Gastroesophageal sphincter (tissue), 4 donors: ENCODE measurements around the gene RAD51B. TPM values are rescaled to one million over a fixed set of nuclear protein-coding genes. Genes with fewer than 3 reads are reported as not detected.

Experiments used
- ATAC-seq: fragments of 150-250 bp; one replicate; pipeline ENCODE4 v1.9.1; 2016; ENCODE audit warnings: mild to moderate bottlenecking, moderate library complexity
- H3K27ac ChIP-seq, 4 donors: fragments of 200-600 bp; sonication (generic) in 3 of 4; 1 replicate in 3 of 4; 2 replicates in 1 of 4; pipeline ENCODE4 v1.5.1; 2016 to 2019
- H3K27me3 ChIP-seq: fragments of 200-600 bp; sonication (generic); one replicate; pipeline ENCODE4 v1.5.1; 2019
- H3K36me3 ChIP-seq, 2 donors: fragments of 200-600 bp; sonication (generic); one replicate each; pipeline ENCODE4 v1.5.1; 2019; ENCODE audit warnings: control low read depth in 1 of 2
- H3K4me1 ChIP-seq, 3 donors: fragments of 200-600 bp; sonication (generic); 1 replicate in 2 of 3; 2 replicates in 1 of 3; pipeline ENCODE4 v1.5.1; 2016 to 2019; ENCODE audit warnings: control low read depth in 2 of 3
- H3K4me3 ChIP-seq, 2 donors: fragments of 200-600 bp; sonication (generic); one replicate each; pipeline ENCODE4 v1.5.1; 2019; ENCODE audit warnings: mild to moderate bottlenecking in 1 of 2, moderate library complexity in 1 of 2
- H3K9me3 ChIP-seq, 3 donors: fragments of 200-600 bp; sonication (generic); one replicate each; pipeline ENCODE4 v1.5.1; 2017 to 2019; ENCODE audit warnings: control low read depth in 2 of 3
- CTCF ChIP-seq, 4 experiments: fragments of 200-600 bp in 2 of 4; fragments of 450-650 bp in 2 of 4; sonication (generic) in 1 of 4; IDR thresholded peaks; one replicate each; pipeline ENCODE4 v1.5.1; 2017 to 2019; ENCODE audit warnings: antibody characterized with exemption in 4 of 4, mild to moderate bottlenecking in 2 of 4, moderate library complexity in 2 of 4
- EP300 ChIP-seq: sonication (generic); formaldehyde crosslinking; IDR thresholded peaks from one replicate; pipeline ENCODE4 v1.6.1; 2017; ENCODE audit warnings: antibody characterized with exemption, mild to moderate bottlenecking
- POLR2A ChIP-seq, 2 donors: fragments of 450-650 bp; IDR thresholded peaks; one replicate each; pipeline ENCODE4 v1.6.1; 2017; ENCODE audit warnings: antibody characterized with exemption in 2 of 2, mild to moderate bottlenecking in 2 of 2, moderate library complexity in 1 of 2
- POLR2AphosphoS5 ChIP-seq: sonication (generic); formaldehyde crosslinking; IDR thresholded peaks from one replicate; pipeline ENCODE4 v1.6.1; 2017; ENCODE audit warnings: antibody characterized with exemption
- WGBS, 2 donors: methylation state at CpG; one replicate each; pipeline ENCODE4 v1.1.5; 2018; ENCODE audit warnings: low coverage in 1 of 2; 5-methylcytosine and 5-hydroxymethylcytosine counted together
- total RNA-seq, 4 donors: library from RNA; depleted of rRNA; stranded (reverse); fragments of >200 nt; gene quantifications; one replicate each; pipeline ENCODE4 v1.1.0, GENCODE V29; 2016

RAD51B gene
- total RNA-seq, 4 donors from 2014 or later = 5.1 to 7.0 (median 6.0) TPM

- no peaks in the 10 kb centered on the region for H3K36me3 ChIP-seq
- H3K4me1 ChIP-seq = peaks cover 0 to 37% (median 3%) of the 10 kb centered on the region in 3 donors
- ATAC-seq = no peak
- no peaks in the 10 kb centered on the region for H3K9me3 ChIP-seq
- H3K27me3 ChIP-seq = no peaks in the 10 kb centered on the region
- no peak for TF ChIP-seq EP300
- no peak for TF ChIP-seq CTCF (IDR thresholded peaks at IDR 0.05)
- no peak for TF ChIP-seq POLR2AphosphoS5
- TF ChIP-seq POLR2A (IDR thresholded peaks at IDR 0.05) = no peak
- H3K27ac ChIP-seq = no peak overlapping the region
- H3K4me3 ChIP-seq = no peak overlapping the region
These were observed 550.4 kb downstream of the RAD51B start for GRCh38 chr14:68370057-68370360.

GRCh38 chr14:68372368-68372767 lies 552.8 kb downstream of the RAD51B start:
- H3K4me1 ChIP-seq = peaks cover 0 to 31% (median 6%) of the 10 kb centered on the region in 3 donors
- H3K36me3 ChIP-seq = no peaks in the 10 kb centered on the region
- no peaks in the 10 kb centered on the region for H3K27me3 ChIP-seq
- no peak for ATAC-seq
- 95 to 100% methylated on average over 2 of the region's 2 CpGs for WGBS, 2 donors
- H3K9me3 ChIP-seq = no peaks in the 10 kb centered on the region
- no peak for TF ChIP-seq EP300
- no peak for TF ChIP-seq POLR2AphosphoS5
- no peak for TF ChIP-seq CTCF (IDR thresholded peaks at IDR 0.05)
- no peak for TF ChIP-seq POLR2A (IDR thresholded peaks at IDR 0.05)
- no peak overlapping the region for H3K27ac ChIP-seq
- H3K4me3 ChIP-seq = no peak overlapping the region

- no peak for TF ChIP-seq CTCF (IDR thresholded peaks at IDR 0.05)
- no peak for TF ChIP-seq EP300
- no peak for TF ChIP-seq POLR2A (IDR thresholded peaks at IDR 0.05)
- TF ChIP-seq POLR2AphosphoS5 = no peak
- WGBS, 2 donors = 100% methylated on average over 2 of the region's 2 CpGs
- no peak for ATAC-seq
These were observed 553.6 kb downstream of the RAD51B start for GRCh38 chr14:68373124-68373646.

GRCh38 chr14:68373847-68374444 lies 554.4 kb downstream of the RAD51B start:
- 64 to 83% methylated on average over 2 of the region's 2 CpGs for WGBS, 2 donors
- Histone ChIP-seq H3K27me3 (no peaks in the 10 kb centered on the region), H3K36me3 (no peaks in the 10 kb centered on the region), H3K4me1 (peaks cover 0 to 27% (median 6%) of the 10 kb centered on the region in 3 donors), H3K27ac (no peak overlapping the region), H3K4me3 (no peak overlapping the region), H3K9me3 (no peaks in the 10 kb centered on the region)
- TF ChIP-seq POLR2A (IDR thresholded peaks at IDR 0.05) = no peak
- no peak for TF ChIP-seq POLR2AphosphoS5
- no peak for TF ChIP-seq CTCF (IDR thresholded peaks at IDR 0.05)
- no peak for TF ChIP-seq EP300
- no peak for ATAC-seq

More at GRCh38 chr14:68373124-68373646, 553.6 kb downstream of the RAD51B start:
- Histone ChIP-seq H3K36me3 (no peaks in the 10 kb centered on the region), H3K9me3 (no peaks in the 10 kb centered on the region), H3K4me3 (no peak overlapping the region), H3K27me3 (no peaks in the 10 kb centered on the region), H3K4me1 (peaks cover 0 to 27% (median 6%) of the 10 kb centered on the region in 3 donors), H3K27ac (no peak overlapping the region)

- 79% methylated on average over 7 of the region's 7 CpGs; no CpG with 5 or more reads in 1 of the 2 donors for WGBS, 2 donors
- ATAC-seq = peak; percentile 20
- no peak overlapping the region for H3K4me3 ChIP-seq
- no peak overlapping the region for H3K27ac ChIP-seq
- H3K36me3 ChIP-seq = no peaks in the 10 kb centered on the region
- no peaks in the 10 kb centered on the region for H3K27me3 ChIP-seq
- no peaks in the 10 kb centered on the region for H3K9me3 ChIP-seq
- H3K4me1 ChIP-seq = peaks cover 0 to 27% (median 6%) of the 10 kb centered on the region in 3 donors
- TF ChIP-seq POLR2AphosphoS5 (no peak), POLR2A (IDR thresholded peaks at IDR 0.05) (no peak), EP300 (no peak), CTCF (IDR thresholded peaks at IDR 0.05) (no peak)
These were observed 555.1 kb downstream of the RAD51B start for GRCh38 chr14:68374682-68375081.
